HT-29 (cell line): ENCODE measurements around the gene HYI. TPM values are rescaled to one million over a fixed set of nuclear protein-coding genes. Genes with fewer than 3 reads are reported as not detected.
"Not testable (repeated sequence)": the region's sequence is repeated elsewhere in the genome, so short reads cannot be mapped to it uniquely, and the experiment has no call there.

ENCODE experiments used
- DNase-seq: peaks from one replicate; pipeline ENCODE4 v3.0.0-alpha.2; 2015; ENCODE audit warnings: low spot score
- total RNA-seq: library from RNA; depleted of rRNA; stranded (reverse); fragments of >200 nt; shearing (Covaris generic); gene quantifications from 2 replicates; pipeline ENCODE4 v1.2.3, GENCODE V29; 2014

The HYI gene
- total RNA-seq, 1 experiment from 2014 or later: 69.1 TPM

GRCh38 chr1:43427941-43428340, 25.8 kb downstream of the HYI start:
- no peak for DNase-seq

GRCh38 chr1:43427524-43427923, 26.2 kb downstream of the HYI start:
- DNase-seq: no peak

- DNase-seq: no peak
These were observed 27.5 kb downstream of the HYI start for GRCh38 chr1:43426221-43426620.

GRCh38 chr1:43425045-43425444, 28.7 kb downstream of the HYI start:
- no peak for DNase-seq

- no peak for DNase-seq
These were observed 29.8 kb downstream of the HYI start for GRCh38 chr1:43423672-43424550.

- no peak for DNase-seq
These were observed 30.6 kb downstream of the HYI start for GRCh38 chr1:43422995-43423671.

GRCh38 chr1:43421976-43422750, 31.6 kb downstream of the HYI start:
- DNase-seq: no peak

- DNase-seq: no peak
These were observed 32.3 kb downstream of the HYI start for GRCh38 chr1:43421396-43421795.

- no peak for DNase-seq
These were observed 32.9 kb downstream of the HYI start for GRCh38 chr1:43420874-43421273.

- DNase-seq: no peak
These were observed 33.9 kb downstream of the HYI start for GRCh38 chr1:43419627-43420425.

- DNase-seq: no peak
These were observed 34.9 kb downstream of the HYI start for GRCh38 chr1:43418858-43419257.

- no peak for DNase-seq
These were observed 37.8 kb downstream of the HYI start for GRCh38 chr1:43415901-43416300.

GRCh38 chr1:43414634-43415223, 39.0 kb downstream of the HYI start:
- peak; percentile 82 for DNase-seq

GRCh38 chr1:43413426-43413825, 40.3 kb downstream of the HYI start:
- DNase-seq: not testable (repeated sequence)

- no peak for DNase-seq
These were observed 43.2 kb downstream of the HYI start for GRCh38 chr1:43410571-43410970.

- DNase-seq: no peak
These were observed 47.9 kb downstream of the HYI start for GRCh38 chr1:43405876-43406234.

- no peak for DNase-seq
These were observed 48.4 kb downstream of the HYI start for GRCh38 chr1:43405219-43405875.

- no peak for DNase-seq
These were observed 49.4 kb downstream of the HYI start for GRCh38 chr1:43404353-43404752.

- no peak for DNase-seq
These were observed 51.5 kb downstream of the HYI start for GRCh38 chr1:43402089-43402865.
